GM18868 (cell line): ENCODE data around the gene MAP3K2.

Source experiments
- ATAC-seq: cut with Tn5 transposase; IDR thresholded peaks from one replicate; pipeline ENCODE4 v1.9.1; 2021; ENCODE audit warnings: mild to moderate bottlenecking, moderate library complexity; ENCODE audit not compliant: unreplicated experiment

The MAP3K2 gene

DNA sequence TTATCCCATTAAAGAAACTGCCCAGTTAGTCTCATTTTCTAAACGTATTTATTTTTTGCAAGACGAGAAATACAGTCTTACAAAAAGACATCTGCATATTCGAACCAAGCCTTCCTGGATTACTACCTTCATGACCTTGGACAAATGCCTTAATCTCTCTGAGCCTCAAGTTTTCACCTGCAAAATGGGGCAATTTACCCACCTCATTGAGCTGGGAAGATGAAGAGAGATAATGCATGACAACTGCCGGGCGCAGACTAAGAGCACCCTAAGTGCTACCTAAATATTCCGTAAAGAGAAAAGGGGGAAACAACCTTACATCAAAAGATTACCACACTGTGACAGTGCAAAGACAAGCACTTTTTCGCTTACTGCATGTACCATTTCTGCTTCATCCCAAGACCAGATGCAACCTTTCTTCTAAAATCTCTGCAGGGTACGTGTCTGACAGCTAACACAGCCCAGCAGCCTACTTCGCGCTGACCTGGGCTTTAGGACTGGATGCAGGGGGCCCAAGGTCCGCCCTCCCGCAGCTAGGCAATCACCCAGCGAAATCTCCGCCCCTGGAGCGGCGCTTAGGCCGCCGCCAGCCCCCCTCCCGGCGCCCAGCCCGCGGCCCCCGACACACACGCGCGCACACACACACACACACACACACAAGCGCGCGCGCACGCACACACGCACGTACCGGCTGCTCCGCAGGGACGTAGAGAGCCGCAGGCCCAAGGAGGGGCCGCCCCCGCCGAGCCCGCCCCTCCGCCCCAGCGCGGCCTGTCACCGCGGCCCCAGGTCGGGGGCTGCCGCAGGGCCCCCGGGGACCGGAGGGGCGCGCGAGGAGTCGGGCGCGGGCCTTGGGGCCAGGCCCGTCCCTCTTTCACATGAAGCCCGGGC, 766 bp downstream of the MAP3K2 start:
- peak; percentile 67 for ATAC-seq

- no peak for ATAC-seq
Measured at GRCh38 chr2:127386246-127386645, 1.5 kb downstream of the MAP3K2 start.

DNA sequence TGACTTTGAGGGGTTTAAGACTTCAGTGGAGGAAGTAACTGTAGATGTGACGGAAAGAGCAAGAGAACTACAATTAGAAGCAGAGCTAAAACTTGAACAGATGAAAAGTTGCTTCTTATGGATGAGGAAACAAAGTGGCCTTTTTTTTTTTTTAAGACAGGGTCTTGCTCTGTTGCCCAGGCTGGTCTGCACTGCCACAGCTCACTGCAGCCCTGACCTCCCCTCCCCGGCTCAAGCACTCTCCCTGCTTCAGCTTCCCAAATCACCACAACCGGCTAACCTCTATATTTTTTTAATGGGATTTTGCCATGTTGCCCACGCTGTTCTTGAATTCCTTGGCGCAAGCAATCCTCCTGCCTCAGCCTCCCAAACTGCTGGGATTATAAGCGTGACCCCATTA, 3.2 kb downstream of the MAP3K2 start:
- ATAC-seq = no peak

GRCh38 chr2:127382831-127383230, 4.9 kb downstream of the MAP3K2 start:
- no peak for ATAC-seq

DNA sequence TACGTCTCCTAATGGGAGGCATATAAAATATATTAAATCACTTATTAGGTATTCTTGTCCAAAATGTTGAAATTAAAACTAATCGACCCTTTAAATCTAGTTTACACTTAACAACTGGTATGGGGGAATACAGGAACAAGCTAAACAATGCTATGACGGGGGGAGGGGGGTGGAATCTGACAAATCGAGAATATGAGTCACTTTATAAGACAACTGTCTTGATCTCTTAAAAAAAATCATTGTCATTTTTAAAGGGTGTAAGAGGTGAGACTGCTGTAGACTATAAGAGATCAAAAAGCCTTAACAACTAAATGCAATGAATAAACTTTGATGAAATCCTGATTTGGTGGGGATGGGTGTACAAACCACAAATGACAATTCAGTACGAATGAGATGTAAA, 6.0 kb downstream of the MAP3K2 start:
- no peak for ATAC-seq

- no peak for ATAC-seq
Measured at GRCh38 chr2:127379712-127380355, 7.9 kb downstream of the MAP3K2 start.

DNA sequence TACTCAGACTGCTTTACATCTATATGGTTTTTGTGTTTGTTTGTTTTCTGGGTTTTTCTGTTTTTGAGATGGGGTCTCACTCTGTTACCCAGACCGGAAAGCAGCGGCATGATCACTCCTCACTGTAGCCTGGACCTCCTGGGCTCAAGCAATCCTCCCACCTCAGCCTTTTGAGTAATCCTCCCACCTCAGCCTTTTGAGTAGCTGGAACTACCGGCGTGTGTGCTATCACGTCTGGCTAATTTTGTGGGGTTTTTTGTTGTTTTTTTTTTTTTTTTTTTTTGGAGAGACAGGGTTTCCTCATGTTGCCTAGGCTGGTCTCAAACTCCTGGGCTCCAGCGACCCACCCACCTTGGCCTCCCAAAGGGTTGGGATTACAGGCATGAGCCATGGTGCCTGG, 9.1 kb downstream of the MAP3K2 start:
- ATAC-seq = no peak

GRCh38 chr2:127377262-127377661, 10.5 kb downstream of the MAP3K2 start:
- ATAC-seq = no peak

DNA sequence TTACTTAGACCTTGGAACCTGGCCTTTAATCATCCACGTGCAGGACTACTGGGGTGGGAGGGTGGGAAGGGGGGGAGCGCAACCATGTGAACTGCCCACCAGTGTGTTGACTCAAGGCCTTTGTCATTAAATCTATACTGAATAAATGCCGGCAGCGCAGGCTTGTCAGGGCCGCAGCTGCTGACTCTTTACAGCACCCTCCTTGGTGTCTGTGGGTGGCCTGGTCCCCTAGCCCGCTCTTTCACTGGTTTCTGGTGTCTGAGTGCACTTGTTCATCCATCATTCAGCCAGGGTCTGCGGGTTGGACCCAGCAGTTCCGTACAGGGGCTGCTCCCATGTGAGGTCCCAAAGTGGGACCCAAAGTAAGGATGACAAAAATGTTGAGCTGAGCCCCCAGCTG, 11.5 kb downstream of the MAP3K2 start:
- ATAC-seq = no peak

- ATAC-seq = no peak
Measured at GRCh38 chr2:127373362-127374083, 14.3 kb downstream of the MAP3K2 start.

GRCh38 chr2:127371037-127371436, 16.7 kb downstream of the MAP3K2 start:
- no peak for ATAC-seq

GRCh38 chr2:127370010-127370409, 17.8 kb downstream of the MAP3K2 start:
- no peak for ATAC-seq

- ATAC-seq = no peak
Measured at GRCh38 chr2:127365211-127365643, 22.5 kb downstream of the MAP3K2 start.

DNA sequence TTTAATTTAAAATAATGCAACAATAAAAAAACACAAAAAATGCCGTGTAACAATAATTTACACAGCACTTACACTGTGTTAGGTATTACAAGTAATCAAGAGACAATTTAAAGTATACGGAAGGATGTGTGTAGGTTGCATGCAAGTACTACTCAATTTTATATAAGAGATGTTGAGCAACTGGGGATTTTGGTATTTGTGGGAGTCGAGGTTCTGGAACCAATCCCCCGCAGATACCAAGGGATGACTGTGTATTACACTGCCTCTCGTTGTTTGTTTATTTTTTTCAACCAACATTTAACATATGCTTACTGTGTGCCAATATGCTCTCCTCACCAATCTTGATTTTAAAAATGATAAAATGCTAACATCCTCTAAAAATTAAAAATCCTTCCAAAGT, 24.8 kb downstream of the MAP3K2 start:
- no peak for ATAC-seq

DNA sequence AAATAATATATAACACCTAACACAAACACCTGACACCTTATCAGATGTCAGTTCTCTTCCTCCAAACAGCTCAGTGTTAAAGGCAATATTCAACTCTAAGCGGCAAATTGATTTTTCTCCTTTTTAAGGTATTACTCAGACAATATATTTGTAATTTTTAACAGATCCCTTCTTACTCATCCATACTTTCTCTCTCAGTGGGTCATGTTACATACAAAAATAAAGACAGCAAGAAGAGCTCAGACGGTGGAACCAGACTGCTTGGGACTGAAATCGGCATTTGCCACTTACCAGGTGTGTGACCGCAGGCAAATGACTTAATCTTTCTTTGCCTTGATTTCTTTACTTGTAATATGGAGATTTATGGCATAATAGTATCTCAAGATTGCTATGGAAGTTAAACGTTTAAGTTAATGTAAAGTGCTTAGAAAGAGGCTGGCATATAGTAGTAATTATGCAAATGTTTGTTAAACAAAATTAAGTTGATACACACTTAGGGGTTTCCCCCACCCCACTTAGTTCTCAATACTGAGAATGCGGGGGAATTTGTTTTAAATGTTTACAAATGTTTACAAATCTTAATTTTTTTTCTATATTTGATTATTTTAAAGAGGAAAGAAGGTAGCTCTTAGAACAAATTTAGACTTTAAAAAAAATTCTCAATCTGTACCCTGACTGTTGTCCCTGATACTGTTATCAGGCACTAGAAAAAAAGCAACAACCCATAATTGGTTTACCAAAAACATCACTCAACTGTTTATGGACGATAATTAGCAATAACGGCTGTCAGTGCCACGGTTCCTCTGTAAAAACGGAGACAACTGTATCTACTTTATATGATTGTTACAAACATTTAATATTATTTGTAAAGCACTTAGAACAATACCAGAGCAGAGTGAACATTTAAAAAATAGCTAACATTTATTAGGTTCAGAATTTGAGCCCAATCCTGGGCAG, 25.6 kb downstream of the MAP3K2 start:
- ATAC-seq = no peak

DNA sequence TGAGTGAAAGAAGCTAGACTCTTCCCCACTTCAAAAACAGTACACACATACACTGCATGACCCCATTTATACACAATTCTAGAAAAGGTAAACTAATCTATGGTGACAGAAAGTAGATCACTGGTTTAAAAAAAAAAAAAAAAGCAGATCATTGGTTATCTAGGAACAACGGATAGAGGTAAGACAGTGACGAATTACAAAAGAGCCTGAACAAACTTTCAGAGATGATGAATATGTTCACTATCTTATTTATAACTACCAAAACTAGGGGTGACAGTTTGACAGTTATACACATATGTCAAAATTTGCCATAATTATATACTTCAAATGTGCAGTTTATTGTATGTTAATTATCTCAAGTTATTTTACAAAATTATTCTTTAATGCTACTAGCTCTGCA, 27.5 kb downstream of the MAP3K2 start:
- no peak for ATAC-seq

GRCh38 chr2:127359520-127359919, 28.3 kb downstream of the MAP3K2 start:
- ATAC-seq = no peak

DNA sequence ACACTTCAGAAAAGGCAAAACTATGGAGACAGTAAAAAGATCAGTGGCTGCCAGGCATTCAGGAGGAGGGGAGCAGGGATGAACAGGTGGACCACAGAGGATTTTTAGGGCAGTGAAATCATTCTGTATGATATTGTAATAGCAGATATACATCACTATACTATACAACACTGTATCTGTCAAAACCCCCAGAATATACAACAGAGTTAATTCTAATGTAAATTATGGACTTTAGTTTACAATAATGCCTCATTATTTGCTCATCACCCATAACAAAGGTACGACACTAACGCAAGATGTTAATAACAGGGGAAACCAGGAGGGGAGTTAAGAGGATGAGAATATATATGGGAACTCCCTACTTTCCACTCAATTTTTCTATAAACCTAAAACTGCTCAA, 28.8 kb downstream of the MAP3K2 start:
- ATAC-seq = no peak

- no peak for ATAC-seq
Measured at GRCh38 chr2:127358044-127358443, 29.7 kb downstream of the MAP3K2 start.

GRCh38 chr2:127357591-127357990, 30.2 kb downstream of the MAP3K2 start:
- ATAC-seq = no peak

GRCh38 chr2:127356531-127356930, 31.2 kb downstream of the MAP3K2 start:
- no peak for ATAC-seq
